Esophagus muscularis mucosa (tissue), 3 donors: ENCODE measurements around the gene PRR35.

Experiments used
- CTCF ChIP-seq, 3 experiments: fragments of 200-600 bp in 2 of 3; fragments of 450-650 bp in 1 of 3; sonication (generic) in 2 of 3; IDR thresholded peaks; one replicate each; pipeline ENCODE4 v1.5.1; 2017 to 2019; ENCODE audit warnings: antibody characterized with exemption in 3 of 3, mild to moderate bottlenecking in 2 of 3, moderate library complexity in 1 of 3
- POLR2AphosphoS5 ChIP-seq, 2 donors: sonication (generic); formaldehyde crosslinking; IDR thresholded peaks; one replicate each; pipeline ENCODE4 v1.6.1; 2017; ENCODE audit warnings: antibody characterized with exemption in 2 of 2

GRCh38 chr16:596736-597060, 36.5 kb downstream of the PRR35 start:
- TF ChIP-seq CTCF (IDR thresholded peaks at IDR 0.05) (no peak), POLR2AphosphoS5 (IDR thresholded peaks at IDR 0.05) (no peak)
